Smooth muscle cell (in vitro differentiated cells): ENCODE measurements around the gene FUCA1. TPM values are rescaled to one million over a fixed set of nuclear protein-coding genes. Genes with fewer than 3 reads are reported as not detected.

ENCODE experiments used
- DNase-seq: peaks from one replicate; lab custom pipeline; 2025; ENCODE audit not compliant: unreplicated experiment; lab: John Stamatoyannopoulos, UW
- H2AFZ ChIP-seq: fragments of 200-600 bp; sonication (generic); 2 replicates; pipeline ENCODE4 v1.6.0; 2016; ENCODE audit warnings: antibody characterized with exemption, low read depth, mild to moderate bottlenecking
- H3F3A ChIP-seq: fragments of 200-600 bp; sonication (generic); 2 replicates; pipeline ENCODE4 v1.6.0; 2017; ENCODE audit warnings: antibody characterized with exemption, low read depth
- H3K27ac ChIP-seq: fragments of 200-600 bp; sonication (generic); 2 replicates; pipeline ENCODE4 v1.5.1; 2016; ENCODE audit warnings: low read depth, mild to moderate bottlenecking
- H3K27me3 ChIP-seq: fragments of 200-600 bp; sonication (generic); 2 replicates; pipeline ENCODE4 v1.6.1; 2016; ENCODE audit warnings: low read depth, mild to moderate bottlenecking
- H3K36me3 ChIP-seq: fragments of 200-600 bp; sonication (generic); 2 replicates; pipeline ENCODE4 v1.5.1; 2016; ENCODE audit warnings: low read depth
- H3K4me1 ChIP-seq: fragments of 200-600 bp; sonication (generic); 2 replicates; pipeline ENCODE4 v1.5.1; 2016; ENCODE audit warnings: low read depth
- H3K4me2 ChIP-seq: fragments of 200-600 bp; sonication (generic); 2 replicates; pipeline ENCODE4 v1.6.0; 2016; ENCODE audit warnings: mild to moderate bottlenecking
- H3K4me3 ChIP-seq: fragments of 200-600 bp; sonication (generic); 2 replicates; pipeline ENCODE4 v1.5.1; 2016; ENCODE audit warnings: mild to moderate bottlenecking
- H3K79me2 ChIP-seq: fragments of 200-600 bp; sonication (generic); 2 replicates; pipeline ENCODE4 v1.6.0; 2016; ENCODE audit warnings: low read depth, mild to moderate bottlenecking
- H3K9ac ChIP-seq: fragments of 200-600 bp; sonication (generic); 2 replicates; pipeline ENCODE4 v1.6.0; 2016; ENCODE audit warnings: low read depth
- H3K9me3 ChIP-seq: fragments of 200-600 bp; sonication (generic); replicated peaks from 2 replicates; pipeline ENCODE4 v1.5.1; 2016; ENCODE audit warnings: low read depth
- H4K20me1 ChIP-seq: fragments of 200-600 bp; sonication (generic); 2 replicates; pipeline ENCODE4 v1.6.0; 2016; ENCODE audit warnings: low read depth
- WGBS: methylation state at CpG from one replicate; pipeline ENCODE4 v1.1.7; 2016; ENCODE audit warnings: low lambda C conversion rate; 5-methylcytosine and 5-hydroxymethylcytosine counted together
- polyA plus RNA-seq: library from polyadenylated mRNA; unstranded; fragments of >200 nt; fragmentation: Nextera tagmentation; extraction: Ambion mirVana; gene quantifications from 2 replicates; pipeline ENCODE4 v1.2.1, GENCODE V29; 2016
- total RNA-seq: library from RNA; depleted of rRNA; stranded (reverse); fragments of >200 nt; gene quantifications from 2 replicates; pipeline ENCODE4 v1.2.3, GENCODE V29; 2014
- TF ChIP-seq, protein P1 (sequence below): fragments of 200-600 bp; sonication (generic); IDR thresholded peaks from 2 replicates; pipeline ENCODE4 v1.5.1; 2017; ENCODE audit warnings: borderline replicate concordance, mild to moderate bottlenecking, antibody characterized with exemption; ENCODE audit not compliant: insufficient read depth, poor library complexity, severe bottlenecking

Gene FUCA1
- total and polyA plus RNA-seq, 2 experiments from 2014 or later, result 10.4 to 19.0 TPM

DNA sequence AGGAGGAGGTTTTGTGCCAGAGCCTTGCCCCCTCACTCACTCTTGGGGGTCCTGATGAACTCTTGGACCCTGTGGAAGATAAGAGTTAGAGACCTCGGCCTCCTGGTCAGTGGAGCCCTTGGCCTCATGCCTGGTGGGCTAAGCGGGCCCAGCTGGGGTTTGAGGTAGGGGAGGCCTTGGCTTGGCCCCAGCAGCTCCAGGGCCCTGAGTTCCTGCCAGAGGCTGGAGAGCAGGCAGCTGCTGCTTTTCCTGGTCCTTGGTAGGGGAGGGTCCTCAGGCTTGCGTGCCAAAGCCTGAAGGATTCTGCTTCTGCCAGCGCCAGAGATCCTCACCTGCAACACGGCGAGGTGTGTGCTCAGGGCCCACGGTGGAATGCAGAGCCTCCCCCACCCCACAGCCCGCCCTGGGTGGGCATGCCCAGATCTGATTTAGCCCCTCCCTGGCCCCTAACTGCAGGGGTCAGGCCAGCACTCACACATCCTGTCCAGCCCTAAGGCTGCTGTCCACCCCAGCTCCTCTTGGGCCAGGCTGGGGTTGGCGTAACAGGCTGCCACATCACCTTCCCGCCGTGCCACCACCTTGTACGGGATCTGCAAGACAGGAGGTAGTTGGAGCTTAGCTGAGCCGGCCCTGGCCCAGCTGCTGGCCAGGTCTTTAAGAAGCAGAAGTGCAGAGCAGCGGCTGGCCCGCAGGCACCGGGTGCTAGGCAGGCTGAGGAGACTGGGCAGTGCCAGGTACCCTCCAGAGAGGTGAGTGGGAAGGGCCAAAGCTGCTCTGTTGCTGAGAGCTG lies 72.2 kb downstream of the FUCA1 start:
- Histone ChIP-seq H4K20me1 (peaks cover 11% of the 10 kb centered on the region), H3K4me1 (peaks cover 11% of the 10 kb centered on the region), H3K9me3 (no peaks in the 10 kb centered on the region), H3K9ac (no peak overlapping the region), H3K79me2 (peaks cover 19% of the 10 kb centered on the region), H3K27ac (no peak overlapping the region), H3K4me3 (no peak overlapping the region), H3K4me2 (no peak overlapping the region), H3K36me3 (no peaks in the 10 kb centered on the region), H3K27me3 (no peaks in the 10 kb centered on the region), H3F3A (peaks cover 5% of the 10 kb centered on the region), H2AFZ (no peak overlapping the region)
- no peak for DNase-seq
- 96% methylated on average over 15 of the region's 16 CpGs for WGBS
- TF ChIP-seq, protein P1, sequence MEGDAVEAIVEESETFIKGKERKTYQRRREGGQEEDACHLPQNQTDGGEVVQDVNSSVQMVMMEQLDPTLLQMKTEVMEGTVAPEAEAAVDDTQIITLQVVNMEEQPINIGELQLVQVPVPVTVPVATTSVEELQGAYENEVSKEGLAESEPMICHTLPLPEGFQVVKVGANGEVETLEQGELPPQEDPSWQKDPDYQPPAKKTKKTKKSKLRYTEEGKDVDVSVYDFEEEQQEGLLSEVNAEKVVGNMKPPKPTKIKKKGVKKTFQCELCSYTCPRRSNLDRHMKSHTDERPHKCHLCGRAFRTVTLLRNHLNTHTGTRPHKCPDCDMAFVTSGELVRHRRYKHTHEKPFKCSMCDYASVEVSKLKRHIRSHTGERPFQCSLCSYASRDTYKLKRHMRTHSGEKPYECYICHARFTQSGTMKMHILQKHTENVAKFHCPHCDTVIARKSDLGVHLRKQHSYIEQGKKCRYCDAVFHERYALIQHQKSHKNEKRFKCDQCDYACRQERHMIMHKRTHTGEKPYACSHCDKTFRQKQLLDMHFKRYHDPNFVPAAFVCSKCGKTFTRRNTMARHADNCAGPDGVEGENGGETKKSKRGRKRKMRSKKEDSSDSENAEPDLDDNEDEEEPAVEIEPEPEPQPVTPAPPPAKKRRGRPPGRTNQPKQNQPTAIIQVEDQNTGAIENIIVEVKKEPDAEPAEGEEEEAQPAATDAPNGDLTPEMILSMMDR, result no peak

Other genes starting within 250 kb of the FUCA1 start
- gene RPL11, start 176.5 kb downstream of the FUCA1 start, total RNA-seq, result 685 and 899 TPM in 2 replicates
- 528 and 622 TPM in 2 replicates for gene RPL11, start 176.5 kb downstream of the FUCA1 start, polyA plus RNA-seq
- gene ELOA, start 124.8 kb downstream of the FUCA1 start, total RNA-seq, result 33.4 and 36.2 TPM in 2 replicates
- 28.1 and 30.5 TPM in 2 replicates for gene ELOA, start 124.8 kb downstream of the FUCA1 start, polyA plus RNA-seq
- gene PITHD1, start 89.9 kb downstream of the FUCA1 start, total RNA-seq, result 49.6 and 49.8 TPM in 2 replicates
- gene PITHD1, start 89.9 kb downstream of the FUCA1 start, polyA plus RNA-seq, result 32.0 and 36.1 TPM in 2 replicates
- gene LYPLA2, start 77.1 kb downstream of the FUCA1 start, total RNA-seq, result 52.3 and 74.9 TPM in 2 replicates
- gene LYPLA2, start 77.1 kb downstream of the FUCA1 start, polyA plus RNA-seq, result 94.3 and 108 TPM in 2 replicates
- 40.3 and 51.7 TPM in 2 replicates for gene GALE, start 67.5 kb downstream of the FUCA1 start, total RNA-seq
- 75.2 and 79.1 TPM in 2 replicates for gene GALE, start 67.5 kb downstream of the FUCA1 start, polyA plus RNA-seq
- gene HMGCL, start 42.9 kb downstream of the FUCA1 start, total RNA-seq, result 43.0 and 47.6 TPM in 2 replicates
- 46.5 and 51.2 TPM in 2 replicates for gene HMGCL, start 42.9 kb downstream of the FUCA1 start, polyA plus RNA-seq
- not detected in 2 replicates for gene CNR2, start 45.1 kb upstream of the FUCA1 start, total RNA-seq
- not detected in 2 replicates for gene CNR2, start 45.1 kb upstream of the FUCA1 start, polyA plus RNA-seq
- gene PNRC2, start 91.5 kb upstream of the FUCA1 start, total RNA-seq, result 77.8 and 98.5 TPM in 2 replicates
- gene PNRC2, start 91.5 kb upstream of the FUCA1 start, polyA plus RNA-seq, result 53.3 and 55.8 TPM in 2 replicates
- 93.7 and 111 TPM in 2 replicates for gene SRSF10, start 112.0 kb upstream of the FUCA1 start, total RNA-seq
- gene SRSF10, start 112.0 kb upstream of the FUCA1 start, polyA plus RNA-seq, result 86.8 and 87.1 TPM in 2 replicates
- gene MYOM3, start 243.8 kb upstream of the FUCA1 start, total RNA-seq, result 0.18 and 0.63 TPM in 2 replicates
- gene MYOM3, start 243.8 kb upstream of the FUCA1 start, polyA plus RNA-seq, result 0.26 and 0.64 TPM in 2 replicates